Mesangial cell (primary cell): ENCODE results near the gene RAPGEF1. TPM values are rescaled to one million over a fixed set of nuclear protein-coding genes. Genes with fewer than 3 reads are reported as not detected.

Source experiments
- total RNA-seq: library from RNA; depleted of rRNA; stranded (reverse); fragments of >200 nt; gene quantifications from 2 replicates; pipeline ENCODE4 v1.2.3, GENCODE V29; 2015

The RAPGEF1 gene, protein sequence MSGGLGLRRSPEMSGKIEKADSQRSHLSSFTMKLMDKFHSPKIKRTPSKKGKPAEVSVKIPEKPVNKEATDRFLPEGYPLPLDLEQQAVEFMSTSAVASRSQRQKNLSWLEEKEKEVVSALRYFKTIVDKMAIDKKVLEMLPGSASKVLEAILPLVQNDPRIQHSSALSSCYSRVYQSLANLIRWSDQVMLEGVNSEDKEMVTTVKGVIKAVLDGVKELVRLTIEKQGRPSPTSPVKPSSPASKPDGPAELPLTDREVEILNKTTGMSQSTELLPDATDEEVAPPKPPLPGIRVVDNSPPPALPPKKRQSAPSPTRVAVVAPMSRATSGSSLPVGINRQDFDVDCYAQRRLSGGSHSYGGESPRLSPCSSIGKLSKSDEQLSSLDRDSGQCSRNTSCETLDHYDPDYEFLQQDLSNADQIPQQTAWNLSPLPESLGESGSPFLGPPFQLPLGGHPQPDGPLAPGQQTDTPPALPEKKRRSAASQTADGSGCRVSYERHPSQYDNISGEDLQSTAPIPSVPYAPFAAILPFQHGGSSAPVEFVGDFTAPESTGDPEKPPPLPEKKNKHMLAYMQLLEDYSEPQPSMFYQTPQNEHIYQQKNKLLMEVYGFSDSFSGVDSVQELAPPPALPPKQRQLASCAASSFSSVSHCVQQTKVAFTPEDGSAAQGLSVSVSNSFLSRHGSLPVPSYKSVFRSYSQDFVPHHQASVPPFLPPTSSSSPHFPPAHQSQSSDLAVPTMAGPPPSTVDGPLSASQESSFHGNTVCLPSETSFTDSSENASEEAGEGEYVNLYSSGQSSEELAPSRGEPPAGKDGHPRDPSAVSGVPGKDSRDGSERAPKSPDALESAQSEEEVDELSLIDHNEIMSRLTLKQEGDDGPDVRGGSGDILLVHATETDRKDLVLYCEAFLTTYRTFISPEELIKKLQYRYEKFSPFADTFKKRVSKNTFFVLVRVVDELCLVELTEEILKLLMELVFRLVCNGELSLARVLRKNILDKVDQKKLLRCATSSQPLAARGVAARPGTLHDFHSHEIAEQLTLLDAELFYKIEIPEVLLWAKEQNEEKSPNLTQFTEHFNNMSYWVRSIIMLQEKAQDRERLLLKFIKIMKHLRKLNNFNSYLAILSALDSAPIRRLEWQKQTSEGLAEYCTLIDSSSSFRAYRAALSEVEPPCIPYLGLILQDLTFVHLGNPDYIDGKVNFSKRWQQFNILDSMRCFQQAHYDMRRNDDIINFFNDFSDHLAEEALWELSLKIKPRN (N-terminal part only)
- 29.0 and 37.9 TPM in 2 replicates for total RNA-seq

GRCh38 chr9:131739959-131740648 is at the start of gene RAPGEF1:
TSS of gene RAPGEF1 (minus strand) at chr9:131740076. CDS start at chr9:131739830, 246 bp downstream.

GRCh38 chr9:131545003-131545785 is 194.7 kb downstream of the RAPGEF1 start, which contains the start of gene PRRT1B:
TSS of gene PRRT1B (plus strand) at chr9:131545523. CDS start at chr9:131545616, 93 bp downstream.

DNA sequence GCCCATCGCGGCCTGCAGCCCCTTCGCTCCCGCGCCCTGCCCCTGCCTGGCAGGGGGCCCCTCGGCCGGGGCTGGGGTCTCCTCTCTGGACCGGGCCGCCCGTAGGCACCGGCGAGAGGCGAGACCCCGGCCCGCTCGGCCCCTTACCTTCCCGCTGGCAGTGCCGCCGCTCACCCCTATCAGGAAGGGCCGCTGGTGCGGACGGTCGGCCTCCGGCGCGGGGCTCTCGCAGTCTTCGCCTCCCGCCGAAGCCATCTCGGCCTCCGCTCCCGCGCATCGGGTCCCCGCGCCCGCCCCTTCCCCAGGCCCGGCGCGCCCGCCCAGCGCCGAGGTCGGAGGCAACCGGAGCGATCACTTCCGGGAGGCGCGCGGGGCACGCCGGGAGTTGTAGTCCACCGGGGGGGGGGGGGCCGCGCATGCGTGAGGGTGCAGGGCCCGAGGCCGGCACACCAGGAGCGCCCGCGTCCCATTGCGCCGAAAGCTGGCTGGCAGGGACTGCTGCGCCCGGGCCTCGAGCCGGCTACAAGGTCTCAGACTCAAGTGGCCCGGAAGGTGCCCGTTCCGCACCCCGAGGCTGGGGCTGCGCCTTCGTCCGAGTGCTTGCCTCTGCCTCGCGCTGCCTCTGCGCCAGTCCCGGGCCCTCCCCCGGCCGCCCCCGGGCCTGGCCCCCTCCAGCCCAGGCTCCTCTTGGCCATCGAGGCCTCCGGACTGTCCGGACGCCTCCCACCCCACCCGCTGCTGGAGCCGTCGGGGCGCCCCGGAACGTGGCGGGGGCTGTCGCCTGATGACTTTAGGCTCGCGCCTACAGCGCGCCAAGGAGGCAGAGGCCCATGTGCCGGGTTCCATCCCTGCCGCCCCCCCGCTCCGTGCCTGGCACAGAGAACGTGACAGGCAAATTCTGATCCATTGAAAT is 208.7 kb downstream of the RAPGEF1 start, which contains the start of gene UCK1:
Gene UCK1 (minus strand): TSS at position 344 of the 913 bp plus-strand sequence. CDS start 89 bp downstream, at position 255.

Other genes starting within 250 kb of the RAPGEF1 start
- gene POMT1, start 237.2 kb downstream of the RAPGEF1 start, total RNA-seq, result 18.9 and 34.9 TPM in 2 replicates
- 25.1 and 30.3 TPM in 2 replicates for gene UCK1, start 208.8 kb downstream of the RAPGEF1 start, total RNA-seq
- not detected in 2 replicates for gene PRRT1B, start 194.6 kb downstream of the RAPGEF1 start, total RNA-seq